HG02678 (cell line): ENCODE data around the gene KRTAP5-6.
"Not testable (repeated sequence)": the region's sequence is repeated elsewhere in the genome, so short reads cannot be mapped to it uniquely, and the experiment has no call there.

Experiments
- ATAC-seq: cut with Tn5 transposase; IDR thresholded peaks from one replicate; pipeline ENCODE4 v1.9.1; 2021; ENCODE audit warnings: mild to moderate bottlenecking, moderate library complexity; ENCODE audit not compliant: unreplicated experiment

Gene KRTAP5-6

DNA sequence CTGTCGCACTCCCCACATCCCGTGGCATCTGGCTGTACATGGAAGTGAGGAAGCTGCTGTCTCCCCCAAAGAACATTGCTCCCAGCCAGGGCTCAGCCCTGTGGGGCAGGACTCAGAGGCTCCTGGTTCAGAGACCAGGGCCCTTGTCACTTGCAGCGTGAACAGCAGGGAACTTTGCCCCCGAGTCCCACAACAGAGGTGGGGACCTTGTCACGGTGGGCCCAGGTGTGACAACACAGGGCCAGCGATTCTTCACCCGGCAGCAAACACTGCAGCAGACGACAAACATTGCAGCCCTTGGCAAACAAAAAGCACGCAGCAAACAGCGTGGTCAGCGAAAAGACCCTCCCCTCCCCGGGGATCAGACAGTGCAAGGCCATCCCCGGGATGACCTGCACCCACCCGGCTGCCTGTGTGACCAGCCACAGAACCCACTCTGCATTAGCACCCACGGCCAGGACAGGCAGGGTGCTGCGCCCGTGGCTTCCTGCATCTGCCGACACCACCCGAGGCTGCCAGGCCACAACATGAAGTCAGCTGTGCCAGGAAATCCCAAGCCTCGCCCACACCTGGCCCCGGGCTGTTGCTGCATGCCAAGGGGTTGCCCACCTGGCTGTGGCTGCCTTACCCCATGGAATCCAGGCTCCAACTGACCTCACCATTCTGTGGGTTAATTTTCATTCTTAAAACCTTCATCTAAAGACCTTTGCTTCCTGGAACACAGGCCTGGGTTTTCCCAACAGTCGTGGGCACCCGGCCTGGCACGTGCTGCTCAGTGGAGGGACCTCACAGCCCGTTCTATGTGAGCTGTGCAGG lies 35.3 kb upstream of the KRTAP5-6 start:
- not testable (repeated sequence) for ATAC-seq

DNA sequence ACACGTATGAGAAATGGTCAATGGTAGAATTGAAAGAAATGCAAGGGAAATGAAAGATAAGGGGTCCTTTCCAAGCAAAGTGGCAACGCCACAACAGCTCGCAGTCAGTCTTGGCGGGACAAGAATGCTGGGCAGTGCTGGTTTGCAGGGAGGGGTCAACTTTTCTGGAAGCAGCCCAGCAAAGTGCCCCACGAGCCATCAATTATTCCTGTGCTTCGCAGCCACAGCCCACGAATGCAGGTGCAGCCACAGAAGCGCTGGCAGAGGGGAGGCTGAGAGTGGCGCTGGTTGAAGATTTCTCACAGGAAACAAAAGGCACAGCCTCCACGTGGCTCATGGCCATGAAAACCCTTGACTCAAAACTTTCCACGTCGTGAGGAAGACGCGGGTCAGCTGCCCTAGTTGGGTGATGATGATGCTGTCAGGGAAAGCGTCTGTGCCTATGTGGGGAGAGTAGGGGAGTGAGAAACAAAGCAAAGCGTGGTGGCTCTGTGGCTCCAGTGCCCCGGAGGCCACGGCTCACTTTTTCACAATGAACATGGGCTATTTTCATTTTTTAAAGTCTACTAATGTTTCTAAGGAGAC lies 34.2 kb upstream of the KRTAP5-6 start:
- ATAC-seq: not testable (repeated sequence)

DNA sequence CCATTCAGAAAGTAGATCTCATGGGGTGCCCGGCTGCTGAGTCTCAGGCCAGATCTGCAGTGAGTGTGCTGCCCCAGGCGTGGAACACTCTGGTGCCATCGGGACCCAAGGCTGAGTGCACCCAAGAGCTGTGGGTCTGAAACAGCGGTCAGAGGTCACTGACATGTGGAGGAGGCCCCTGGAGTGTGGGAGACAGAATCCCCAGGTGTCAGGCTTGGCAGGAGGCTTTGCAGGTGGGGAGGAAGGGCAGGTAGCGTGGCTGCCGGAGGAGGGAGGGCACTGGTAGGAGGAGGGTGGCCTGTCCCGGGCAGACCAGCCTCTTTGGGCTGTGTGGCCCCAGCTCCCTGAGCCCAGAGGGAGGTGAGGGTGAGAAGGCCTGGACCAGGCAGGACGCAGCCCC lies 31.7 kb upstream of the KRTAP5-6 start:
- ATAC-seq: no peak

DNA sequence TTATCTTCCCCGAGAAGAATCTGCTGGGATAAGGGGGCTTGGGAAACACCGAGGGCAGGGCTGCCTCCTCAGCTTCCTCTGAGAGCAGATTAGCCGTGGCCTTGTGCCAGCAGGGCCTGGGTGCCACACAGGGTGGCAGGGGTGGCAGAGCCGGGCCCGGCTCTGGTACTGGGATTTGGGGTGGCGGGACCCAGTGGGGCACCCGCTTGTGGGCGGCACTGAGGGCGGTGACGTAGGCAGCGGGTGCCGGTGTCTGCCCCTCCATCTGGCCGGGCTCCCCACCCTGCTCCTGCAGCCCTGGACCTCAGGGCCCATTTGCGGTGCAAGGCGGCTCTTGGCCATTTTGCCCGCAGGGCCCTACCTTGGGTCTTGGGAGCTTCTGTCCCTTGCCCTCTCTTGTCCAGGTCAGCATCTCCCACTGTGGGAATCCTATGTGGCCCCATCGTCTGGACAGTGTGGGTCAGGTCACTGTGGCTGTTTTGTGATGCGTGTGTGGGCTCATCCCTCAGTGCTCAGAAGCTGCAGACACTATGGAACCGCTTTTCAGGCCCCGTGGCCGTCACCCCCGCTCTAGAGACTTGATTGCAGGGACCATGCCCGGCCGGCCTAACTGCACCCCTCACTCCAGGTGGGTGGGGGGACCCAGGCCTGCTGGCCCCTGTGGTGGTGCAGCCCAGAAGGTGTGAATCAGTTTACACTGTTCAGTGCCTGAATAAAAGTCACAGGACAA lies 29.7 kb upstream of the KRTAP5-6 start:
- ATAC-seq: no peak

DNA sequence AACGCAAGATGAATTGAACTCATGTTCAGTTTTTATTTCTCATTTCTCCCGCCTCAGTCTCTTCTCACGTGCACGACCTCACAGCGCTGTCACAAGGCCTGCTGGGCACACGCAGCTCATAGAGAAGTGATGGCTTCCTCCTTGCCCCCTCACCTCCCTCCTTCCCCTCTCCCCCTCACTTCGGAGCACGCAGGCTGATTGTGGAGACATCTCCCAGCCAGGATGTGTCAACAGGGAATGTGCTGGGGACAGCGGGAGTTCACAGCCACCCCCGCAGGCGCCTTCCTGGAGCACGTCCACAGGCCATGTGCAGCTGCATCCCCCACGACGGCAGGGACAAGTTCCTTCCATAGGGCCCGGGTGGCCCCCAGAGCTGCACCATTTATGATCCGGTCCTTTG lies 29.1 kb upstream of the KRTAP5-6 start:
- ATAC-seq: no peak

DNA sequence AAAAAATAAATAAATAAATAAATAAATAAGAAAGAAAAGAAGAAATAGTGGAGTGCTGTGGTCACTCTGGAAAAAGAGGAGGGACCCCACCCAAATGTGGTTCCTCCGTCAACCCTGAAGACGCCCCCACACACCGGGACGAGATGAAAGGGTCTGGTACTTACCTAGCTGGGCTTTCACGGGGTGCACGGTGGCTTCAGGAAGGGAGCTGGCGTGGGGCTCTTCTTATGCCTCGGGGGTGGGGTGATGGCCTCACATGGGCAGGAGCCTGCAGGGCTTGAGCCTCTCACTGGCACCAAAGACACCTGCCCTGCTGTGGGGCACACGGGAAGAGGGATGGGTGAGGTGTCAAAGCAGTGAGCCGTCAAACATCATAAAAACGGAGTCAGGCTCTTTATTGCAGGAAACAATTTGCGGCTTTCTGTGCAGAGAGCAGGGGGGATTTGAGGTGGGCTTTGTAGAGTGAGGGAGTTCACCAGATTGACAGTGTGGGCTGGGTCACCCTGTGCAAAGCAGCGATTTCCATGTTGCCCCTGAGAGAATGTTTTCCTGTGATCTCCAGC lies 28.0 kb upstream of the KRTAP5-6 start:
- no peak for ATAC-seq

DNA sequence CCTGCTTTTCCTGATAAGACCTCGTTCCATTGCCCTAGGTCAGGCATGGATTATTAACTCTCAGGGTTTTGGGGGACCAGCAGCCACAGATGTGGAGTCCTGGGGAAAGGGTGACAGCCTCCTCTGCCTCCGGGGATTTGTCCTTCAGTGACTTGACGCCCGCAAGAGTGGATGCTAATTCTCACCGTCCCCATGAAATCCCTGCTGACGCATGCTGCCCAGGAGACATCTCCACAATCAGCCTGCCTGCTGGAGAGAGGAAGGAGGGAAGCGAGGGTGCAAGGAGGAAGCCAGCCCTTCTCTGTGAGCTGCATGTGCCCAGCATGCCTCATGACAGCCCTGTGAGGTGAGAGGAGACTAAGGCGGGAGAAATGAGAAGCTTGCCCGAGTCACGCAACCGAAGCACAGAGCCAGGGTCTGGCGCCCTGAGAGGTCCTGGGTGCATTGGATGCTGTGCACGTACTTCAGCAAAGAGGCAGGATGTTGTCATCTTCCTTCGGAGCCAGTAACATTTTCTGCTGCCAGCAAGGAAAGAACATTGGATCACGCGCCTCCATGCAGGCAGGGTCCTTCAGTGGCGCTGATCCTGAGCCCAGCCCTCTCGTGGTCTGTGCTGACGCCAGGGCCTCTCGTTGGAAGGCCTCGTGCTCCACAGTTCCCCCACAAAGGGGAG lies 27.3 kb upstream of the KRTAP5-6 start:
- ATAC-seq: no peak

DNA sequence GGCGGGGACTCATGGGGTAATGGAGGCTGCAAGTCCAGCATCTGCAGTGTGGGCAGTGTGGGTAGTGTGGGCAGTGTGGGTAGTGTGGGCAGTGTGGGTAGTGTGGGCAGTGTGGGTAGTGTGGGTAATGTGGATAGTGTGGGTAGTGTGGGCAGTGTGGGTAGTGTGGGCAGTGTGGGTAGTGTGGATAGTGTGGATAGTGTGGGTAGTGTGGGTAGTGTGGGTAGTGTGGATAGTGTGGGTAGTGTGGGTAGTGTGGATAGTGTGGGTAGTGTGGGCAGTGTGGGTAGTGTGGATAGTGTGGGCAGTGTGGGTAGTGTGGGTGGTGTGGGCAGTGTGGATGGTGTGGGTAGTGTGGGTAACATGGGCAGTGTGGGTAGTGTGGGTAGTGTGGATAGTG lies 26.5 kb upstream of the KRTAP5-6 start:
- ATAC-seq: not testable (repeated sequence)

DNA sequence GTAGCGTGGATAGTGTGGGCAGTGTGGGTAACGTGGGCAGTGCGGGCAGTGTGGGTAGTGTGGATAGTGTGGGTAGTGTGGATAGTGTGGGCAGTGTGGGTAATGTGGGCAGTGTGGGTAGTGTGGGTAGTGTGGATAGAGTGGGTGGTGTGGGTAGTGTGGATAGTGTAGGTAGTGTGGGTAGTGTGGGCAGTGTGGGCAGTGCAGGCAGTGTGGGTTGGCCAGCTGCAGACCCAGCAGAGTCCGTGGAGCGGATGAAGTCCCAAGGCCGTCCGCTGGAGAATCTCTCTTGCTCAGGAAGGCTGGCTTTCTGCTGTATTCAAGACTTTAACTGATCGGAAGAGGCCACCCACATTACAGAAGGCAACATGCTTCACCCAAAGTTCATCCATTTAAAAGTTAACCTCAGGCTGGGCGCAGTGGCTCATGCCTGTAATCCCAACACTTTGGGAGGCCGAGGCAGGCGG lies 26.1 kb upstream of the KRTAP5-6 start:
- no peak for ATAC-seq

DNA sequence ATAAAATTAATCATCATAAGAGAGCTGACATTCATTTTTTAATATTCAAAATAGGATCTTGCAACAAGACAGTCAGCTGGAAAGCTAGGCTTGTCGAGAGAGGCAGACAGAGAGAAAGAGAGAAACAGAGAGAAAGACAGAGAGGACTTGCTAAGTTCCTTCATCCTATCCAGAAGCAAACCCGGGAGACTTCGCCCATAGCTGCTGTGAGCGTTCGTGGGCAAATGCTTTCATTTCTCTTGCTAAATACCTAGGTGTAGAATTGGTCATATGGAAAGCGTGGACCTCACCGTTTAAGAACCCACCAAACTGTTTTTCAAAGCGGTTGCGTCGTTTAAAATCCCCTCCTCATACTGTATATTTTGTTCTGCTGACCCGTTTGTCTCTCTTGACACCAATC lies 25.3 kb upstream of the KRTAP5-6 start:
- no peak for ATAC-seq

DNA sequence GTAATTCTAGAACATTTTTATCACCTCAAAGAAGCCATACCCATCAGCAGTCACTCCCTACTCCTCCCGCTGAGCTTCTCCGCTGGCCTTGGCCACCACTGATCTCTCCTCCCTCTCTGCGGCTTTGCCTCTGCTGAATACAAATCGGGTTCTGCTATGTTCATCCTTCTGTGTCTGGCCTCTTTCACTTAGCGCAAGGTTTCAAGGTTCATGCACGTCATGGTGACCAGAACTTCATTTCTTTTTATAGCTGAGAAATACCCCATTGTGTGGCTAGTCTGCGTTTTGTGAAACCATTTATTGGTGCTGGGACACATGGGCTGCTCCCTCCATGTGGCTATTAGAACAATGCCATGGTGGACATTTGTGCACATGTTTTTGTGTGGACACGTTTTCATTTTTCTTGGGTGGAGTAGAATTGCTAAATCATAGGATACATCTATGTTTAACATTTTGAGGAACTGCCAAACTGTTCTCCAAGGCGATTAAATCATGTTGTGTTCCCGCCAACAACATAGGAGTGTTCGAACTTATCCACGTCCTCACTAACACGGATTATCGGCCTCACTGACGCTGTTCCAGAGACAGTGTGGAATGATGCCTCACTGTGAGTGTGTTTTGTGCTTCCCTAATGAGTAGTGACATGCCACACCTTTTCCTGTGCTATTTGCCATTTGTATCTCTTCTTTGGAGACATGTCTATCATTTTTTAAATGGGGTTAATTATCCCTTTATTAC lies 24.2 kb upstream of the KRTAP5-6 start:
- no peak for ATAC-seq

DNA sequence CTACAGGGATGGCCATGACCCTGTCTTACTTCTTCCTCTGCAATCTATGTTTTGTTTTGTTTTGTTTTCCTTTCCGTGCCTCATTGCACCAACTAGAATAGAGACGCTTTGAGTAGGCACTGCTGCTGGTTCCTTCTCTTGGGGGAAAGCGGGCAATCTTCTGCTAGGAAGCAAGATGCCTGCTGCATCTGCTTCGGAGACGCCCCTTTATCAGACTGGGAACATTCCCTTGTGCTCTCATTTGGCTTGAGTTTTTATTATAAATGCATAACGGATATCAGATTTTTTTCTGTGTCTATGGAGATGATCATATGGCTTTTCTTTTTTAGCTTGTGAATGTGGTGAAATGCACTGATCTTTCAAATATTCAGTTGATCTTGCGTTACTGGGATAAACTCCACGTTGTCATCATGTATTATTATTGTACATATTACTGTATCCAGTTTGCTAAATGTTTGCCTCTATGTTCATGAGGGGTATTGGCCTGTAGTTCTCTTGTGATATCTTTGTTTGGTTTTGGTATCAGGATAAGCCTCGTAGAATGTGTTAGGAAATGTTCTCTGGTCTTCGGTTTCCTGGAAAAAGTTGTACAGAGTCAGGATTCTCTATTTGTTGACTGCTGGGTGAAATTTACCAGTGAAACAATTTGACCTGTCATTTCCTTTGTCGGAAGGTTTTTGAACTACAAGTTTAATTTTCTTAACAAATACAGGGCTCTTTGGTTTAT lies 23.4 kb upstream of the KRTAP5-6 start:
- ATAC-seq: no peak

DNA sequence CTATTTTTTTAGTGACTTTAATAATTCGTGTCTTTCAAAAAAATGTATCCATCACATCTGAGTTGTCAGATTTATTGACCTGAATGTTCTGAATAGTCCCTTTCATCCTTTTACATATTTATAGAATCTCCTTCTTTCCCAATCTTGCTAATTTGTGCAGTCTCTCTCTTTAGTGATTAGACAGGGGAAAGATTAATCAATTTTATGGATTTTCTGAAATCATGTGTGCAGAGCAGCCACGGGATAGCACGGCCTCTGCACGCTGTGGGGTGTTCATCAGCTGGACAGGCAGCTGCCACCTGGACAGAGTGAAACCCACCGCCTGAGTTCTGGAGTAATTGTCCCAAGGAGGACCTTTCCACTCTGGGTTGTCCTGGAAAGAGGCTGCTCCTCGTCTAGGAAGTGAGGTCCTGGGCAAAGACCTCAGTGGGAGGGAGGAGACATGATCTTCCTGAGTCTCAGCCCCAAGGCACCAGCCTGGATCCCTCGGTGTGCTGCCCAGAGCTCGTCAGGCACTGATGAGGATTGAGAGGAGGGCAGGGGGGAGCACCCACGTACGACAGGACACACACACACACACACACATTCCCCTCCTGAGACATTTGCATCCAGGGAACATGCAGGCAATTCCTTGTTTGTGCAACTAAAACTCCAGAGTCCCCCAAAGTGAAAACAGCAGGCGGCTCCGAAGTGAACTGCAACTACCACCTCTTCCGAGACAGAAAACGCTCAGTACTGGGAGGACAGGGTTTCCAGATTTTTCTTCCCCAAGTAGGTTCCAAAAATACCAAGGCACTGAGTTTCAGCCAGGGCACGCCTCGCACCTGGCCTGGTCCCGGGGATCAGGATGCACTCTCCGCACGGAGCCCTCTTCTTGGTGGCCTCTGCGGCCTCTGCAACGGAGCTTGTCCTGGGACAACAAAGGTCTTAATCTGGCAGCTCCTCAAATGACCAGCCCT lies 22.5 kb upstream of the KRTAP5-6 start:
- no peak for ATAC-seq

DNA sequence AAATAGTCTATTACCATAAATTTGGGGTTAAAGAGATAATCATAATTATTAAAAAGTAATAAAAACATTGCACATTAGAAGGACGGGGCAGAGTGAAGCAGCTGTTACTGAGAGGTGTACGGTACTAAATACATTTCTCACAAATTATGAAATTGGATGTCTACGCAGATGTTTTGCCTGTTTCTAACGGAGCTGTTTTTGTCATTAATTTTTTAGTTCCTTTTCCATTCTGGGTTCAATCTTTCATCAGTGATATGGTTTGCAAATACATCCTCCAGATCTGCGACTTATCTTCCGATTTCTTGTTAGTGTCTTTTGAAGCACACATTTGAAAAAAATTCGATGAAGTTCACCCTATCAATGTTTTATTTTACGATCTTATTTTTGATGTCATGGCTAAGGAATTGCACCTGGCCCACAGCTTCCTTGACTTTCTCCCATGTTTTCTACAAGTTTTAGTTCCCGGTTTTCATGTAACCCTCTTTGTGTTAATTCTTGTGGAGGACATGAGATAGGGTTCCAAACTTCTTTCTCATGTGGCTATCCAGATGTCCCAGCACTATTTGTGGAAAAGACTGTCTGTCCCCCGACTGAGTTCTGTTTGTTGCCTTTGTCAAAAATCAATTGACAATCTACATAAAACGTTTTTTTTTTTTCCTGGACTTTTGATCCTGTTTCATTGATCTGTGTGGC lies 21.3 kb upstream of the KRTAP5-6 start:
- ATAC-seq: no peak

DNA sequence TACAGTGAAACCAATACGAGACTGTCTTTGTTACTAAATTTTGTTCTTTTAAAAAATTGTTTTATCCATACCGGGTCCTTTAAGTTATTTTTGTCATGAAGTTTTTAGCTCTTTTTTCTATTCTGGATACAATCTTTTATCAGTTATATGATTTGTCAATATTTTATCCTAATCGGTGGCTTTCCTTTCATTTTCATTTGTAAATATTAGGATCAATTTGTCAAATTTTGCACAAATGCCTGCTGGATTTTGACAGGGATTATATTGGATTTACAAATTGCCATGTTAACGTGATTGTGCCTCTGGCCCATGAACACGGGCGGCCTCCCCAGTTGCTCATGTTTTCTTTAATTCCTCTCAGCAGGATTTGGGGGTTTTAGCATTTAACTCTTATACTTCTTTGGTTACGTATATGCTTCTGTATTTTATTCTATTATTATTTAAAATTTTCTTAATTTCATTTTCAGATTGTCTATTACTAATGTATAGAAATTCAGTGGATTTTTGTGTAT lies 20.7 kb upstream of the KRTAP5-6 start:
- no peak for ATAC-seq

DNA sequence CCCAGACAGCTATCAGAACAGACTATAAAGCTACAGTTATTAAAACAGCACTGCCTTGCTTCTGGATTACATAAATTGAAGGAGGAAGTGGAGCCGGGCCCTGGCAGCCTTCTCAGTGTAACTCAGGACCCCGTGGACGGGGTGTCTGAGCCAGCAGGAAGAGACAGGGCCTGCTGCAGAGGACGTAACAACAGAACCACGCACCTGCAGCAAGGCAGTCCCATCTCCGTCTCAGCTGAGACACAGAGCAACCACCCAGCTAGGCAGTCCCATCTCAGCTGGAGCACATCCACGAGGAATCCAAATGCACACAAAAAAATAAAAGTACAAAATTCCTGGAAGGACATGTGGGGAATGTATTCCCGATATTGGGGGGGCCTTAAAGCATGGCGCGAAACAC lies 17.1 kb upstream of the KRTAP5-6 start:
- no peak for ATAC-seq

DNA sequence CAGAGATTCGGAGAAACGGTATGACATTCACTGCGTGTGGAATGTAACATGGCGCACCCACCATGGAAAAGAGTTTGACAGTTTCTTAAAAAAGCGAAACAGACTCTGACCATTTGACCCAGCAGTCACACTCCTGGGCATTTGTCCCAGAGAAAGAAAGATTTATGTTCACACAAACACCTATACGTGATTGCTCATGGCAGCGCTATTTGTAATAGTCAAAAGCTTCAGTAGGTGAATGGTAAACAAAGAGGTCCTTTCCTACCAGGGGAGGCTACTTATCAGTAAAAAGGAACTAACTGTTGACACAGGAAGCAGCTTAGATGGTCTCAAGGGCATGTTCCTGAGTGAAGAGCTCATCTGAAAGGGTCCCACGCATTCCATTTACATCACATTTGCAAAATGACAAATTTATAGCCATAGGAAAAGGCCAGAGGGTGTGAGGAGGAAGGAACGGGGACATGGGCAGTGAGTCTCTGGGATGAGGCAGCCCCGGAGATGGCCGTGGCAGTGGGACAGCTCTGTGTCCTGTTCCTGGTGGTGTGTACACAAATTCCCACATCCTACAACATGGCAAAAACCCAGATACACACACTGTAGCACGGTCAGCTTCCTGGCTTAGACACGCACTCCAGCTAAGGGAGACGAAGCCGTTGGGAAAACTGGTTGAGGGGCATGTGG lies 14.6 kb upstream of the KRTAP5-6 start:
- no peak for ATAC-seq
